ENCODE data around the gene SNAP25. TPM values are rescaled to one million over a fixed set of nuclear protein-coding genes. Genes with fewer than 3 reads are reported as not detected.

The SNAP25 gene
- total RNA-seq (2022; extraction: Qiagen RNA extraction), result 13.5 to 18.5 TPM (median 16.1 TPM) in 5 replicates

DNA sequence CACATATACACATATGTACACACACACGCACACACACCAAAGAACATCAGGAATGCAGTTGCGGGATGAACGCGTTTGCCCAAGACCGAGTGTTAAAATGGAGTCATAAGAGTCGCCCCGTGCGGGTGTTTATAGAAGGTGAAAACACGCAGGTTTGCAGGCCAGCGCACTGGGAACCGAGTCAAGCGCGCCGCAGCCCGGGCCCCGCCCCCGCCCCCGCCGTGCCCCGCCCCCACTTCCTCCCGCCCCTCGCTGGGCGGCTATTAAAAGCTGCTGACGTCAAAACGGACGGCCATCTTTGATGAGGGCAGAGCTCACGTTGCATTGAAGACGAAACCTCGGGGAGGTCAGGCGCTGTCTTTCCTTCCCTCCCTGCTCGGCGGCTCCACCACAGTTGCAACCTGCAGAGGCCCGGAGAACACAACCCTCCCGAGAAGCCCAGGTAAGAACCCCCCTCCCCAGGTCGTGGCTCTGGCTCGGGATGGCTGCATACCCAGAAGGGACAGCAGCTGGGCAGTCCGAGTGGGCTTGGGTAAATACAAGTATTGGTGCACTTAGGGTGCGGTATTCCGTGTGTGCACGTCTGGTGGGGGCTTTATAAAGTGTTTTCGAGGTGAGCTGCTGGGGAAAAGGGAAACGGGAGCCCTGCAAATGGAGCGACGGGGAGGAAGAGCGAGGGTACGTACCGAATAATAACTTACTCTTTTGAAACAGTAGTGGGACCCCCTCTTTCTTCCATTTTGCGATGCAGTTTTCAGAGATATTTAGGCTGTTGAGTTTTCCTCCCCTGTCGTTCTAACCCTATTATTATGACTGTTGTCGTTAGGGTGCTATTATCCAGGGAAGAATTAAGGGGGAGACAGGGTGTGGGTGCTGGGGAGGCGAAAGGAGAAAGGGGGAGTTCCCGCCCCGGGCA, at the start of gene SNAP25:
Gene SNAP25 (plus strand): TSS at position 295 of the 916 bp plus-strand sequence. CDS start 56,662 bp downstream, outside the sequence.

Other genes with a start within 250 kb of the SNAP25 start
- 5.6 to 6.7 TPM (median 6.0 TPM) in 5 replicates for gene ANKEF1, start 183.8 kb upstream of the SNAP25 start, total RNA-seq (2022; extraction: Qiagen RNA extraction)
- 16.0 to 19.1 TPM (median 17.6 TPM) in 5 replicates for gene MKKS, start 215.4 kb downstream of the SNAP25 start, total RNA-seq (2022; extraction: Qiagen RNA extraction)
- 2.1 to 2.6 TPM (median 2.5 TPM) in 5 replicates for gene SLX4IP, start 216.5 kb downstream of the SNAP25 start, total RNA-seq (2022; extraction: Qiagen RNA extraction)